Measurements from ENCODE around the gene RTEL1. TPM values are rescaled to one million over a fixed set of nuclear protein-coding genes. Genes with fewer than 3 reads are reported as not detected.

The RTEL1 gene
- total RNA-seq, 2 experiments from 2014 or later: 25.5 to 27.6 TPM

DNA sequence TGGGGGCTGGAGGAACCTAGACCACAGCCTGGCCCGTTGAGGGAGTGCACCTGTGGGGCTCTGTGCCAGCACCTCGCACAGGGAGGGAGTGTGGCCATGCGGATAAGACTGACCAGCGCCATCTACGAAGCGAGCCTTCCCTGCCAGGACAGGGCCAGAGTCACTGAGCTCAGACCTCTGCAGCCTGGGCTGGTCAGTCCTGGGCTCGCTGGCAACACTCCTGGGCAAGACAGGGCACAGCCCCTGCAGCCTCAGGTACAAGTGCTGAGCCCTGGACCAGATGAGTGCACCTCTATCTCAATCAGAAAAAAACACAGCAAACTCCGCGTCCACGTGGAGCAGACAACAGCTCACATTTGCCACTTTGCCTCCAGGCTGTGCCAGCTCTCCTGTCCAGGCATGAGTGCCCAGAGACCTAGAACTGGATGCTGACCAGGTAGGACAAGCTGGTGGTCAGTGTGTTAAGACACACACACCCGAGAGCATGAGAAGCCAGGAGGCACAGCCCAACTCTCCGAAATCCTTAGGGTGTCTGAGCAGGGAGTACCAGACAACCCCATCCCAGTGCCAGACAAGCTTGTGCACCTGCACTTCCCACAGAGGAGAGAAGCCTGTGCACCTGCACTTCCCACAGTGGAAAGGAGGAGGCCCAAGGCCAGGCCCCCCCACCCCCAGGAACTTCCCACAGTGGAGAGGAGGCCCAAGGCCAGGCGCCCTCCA, 44.8 kb downstream of the RTEL1 start:
- peak in 1 of 14 experiments; percentile 16 for DNase-seq
- TF ChIP-seq, protein P1, sequence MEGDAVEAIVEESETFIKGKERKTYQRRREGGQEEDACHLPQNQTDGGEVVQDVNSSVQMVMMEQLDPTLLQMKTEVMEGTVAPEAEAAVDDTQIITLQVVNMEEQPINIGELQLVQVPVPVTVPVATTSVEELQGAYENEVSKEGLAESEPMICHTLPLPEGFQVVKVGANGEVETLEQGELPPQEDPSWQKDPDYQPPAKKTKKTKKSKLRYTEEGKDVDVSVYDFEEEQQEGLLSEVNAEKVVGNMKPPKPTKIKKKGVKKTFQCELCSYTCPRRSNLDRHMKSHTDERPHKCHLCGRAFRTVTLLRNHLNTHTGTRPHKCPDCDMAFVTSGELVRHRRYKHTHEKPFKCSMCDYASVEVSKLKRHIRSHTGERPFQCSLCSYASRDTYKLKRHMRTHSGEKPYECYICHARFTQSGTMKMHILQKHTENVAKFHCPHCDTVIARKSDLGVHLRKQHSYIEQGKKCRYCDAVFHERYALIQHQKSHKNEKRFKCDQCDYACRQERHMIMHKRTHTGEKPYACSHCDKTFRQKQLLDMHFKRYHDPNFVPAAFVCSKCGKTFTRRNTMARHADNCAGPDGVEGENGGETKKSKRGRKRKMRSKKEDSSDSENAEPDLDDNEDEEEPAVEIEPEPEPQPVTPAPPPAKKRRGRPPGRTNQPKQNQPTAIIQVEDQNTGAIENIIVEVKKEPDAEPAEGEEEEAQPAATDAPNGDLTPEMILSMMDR (IDR thresholded peaks at IDR 0.05): no peak
- peaks cover 53% of the 10 kb centered on the region for H3K4me1 ChIP-seq (ENCODE audit: insufficient read depth, low read length)
- POLR2A ChIA-PET: no interaction called here
- H3K36me3 ChIP-seq (ENCODE audit: insufficient read depth, low read length): peaks cover 41% of the 10 kb centered on the region
- no peak overlapping the region for H3K27ac Mint-ChIP-seq
- intact Hi-C loops (cut with DNase I, micrococcal nuclease): loop anchor here in 1 of 2 experiments (10.0 kb wide), 1 partner anchor 272 kb away; the partner anchor contains the start of gene SAMD10
- no peaks in the 10 kb centered on the region for H3K9me3 ChIP-seq (ENCODE audit: control insufficient read depth in 1 of 2, insufficient read depth in 1 of 2, low read length in 2 of 2)
- no peaks in the 10 kb centered on the region for H3K9me3 Mint-ChIP-seq
- H3K4me1 Mint-ChIP-seq (ENCODE audit: low read depth): peaks cover 15% of the 10 kb centered on the region
- no peaks in the 10 kb centered on the region for H3K27me3 ChIP-seq (ENCODE audit: control insufficient read depth in 1 of 2, insufficient read depth in 2 of 2, low read length in 2 of 2)
- ATAC-seq (ENCODE audit: poor library complexity): no peak
- H3K4me3 ChIP-seq (ENCODE audit: low read length): no peak overlapping the region
- H3K27me3 Mint-ChIP-seq: no peaks in the 10 kb centered on the region
- CTCF ChIA-PET: no interaction called here
- H3K36me3 Mint-ChIP-seq (ENCODE audit: low read depth): peaks cover 27% of the 10 kb centered on the region
- no peak overlapping the region for H3K4me3 Mint-ChIP-seq
- H3K27ac ChIP-seq (ENCODE audit: low read depth in 1 of 2, low read length in 2 of 2): no peak overlapping the region

DNA sequence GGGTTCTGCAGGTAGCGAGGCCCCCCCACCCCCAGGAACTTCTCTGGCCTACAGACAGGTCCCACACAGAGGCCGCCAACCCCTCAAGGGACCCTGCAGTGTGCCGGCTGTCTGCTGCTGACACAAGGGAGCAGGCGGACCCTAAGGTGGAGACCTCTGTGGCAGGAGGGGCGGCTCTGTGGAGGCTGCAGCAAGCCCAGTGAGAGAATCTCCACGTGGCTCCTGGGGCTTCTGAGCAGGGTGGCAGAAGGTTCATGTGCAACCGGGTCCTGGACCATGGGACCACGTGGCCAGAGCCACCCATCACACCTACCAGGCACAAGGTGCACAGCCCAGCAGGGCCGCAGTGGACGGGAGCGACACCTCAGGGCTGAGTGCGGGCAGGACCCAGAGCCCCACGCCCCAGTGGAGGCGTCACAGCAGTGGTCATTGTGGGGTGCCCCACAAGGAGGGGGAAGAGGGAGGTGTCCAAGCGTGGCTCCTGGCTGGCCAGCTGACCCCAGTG, 45.4 kb downstream of the RTEL1 start:
- no peak overlapping the region for H3K4me3 ChIP-seq (ENCODE audit: low read length)
- H3K9me3 ChIP-seq (ENCODE audit: control insufficient read depth in 1 of 2, insufficient read depth in 1 of 2, low read length in 2 of 2): no peaks in the 10 kb centered on the region
- Mint-ChIP-seq H3K9me3 (no peaks in the 10 kb centered on the region), H3K36me3 (ENCODE audit: low read depth) (peaks cover 27% of the 10 kb centered on the region), H3K4me3 (no peak overlapping the region), H3K4me1 (ENCODE audit: low read depth) (peaks cover 17% of the 10 kb centered on the region), H3K27me3 (no peaks in the 10 kb centered on the region), H3K27ac (no peak overlapping the region)
- H3K4me1 ChIP-seq (ENCODE audit: insufficient read depth, low read length): peaks cover 52% of the 10 kb centered on the region
- ChIA-PET CTCF (no interaction called here), POLR2A (interaction anchor here (0.8 kb wide), 1 partner anchor 37 kb away, joined by 3 read pairs; no protein-coding TSS in a partner anchor)
- no peak overlapping the region for H3K27ac ChIP-seq (ENCODE audit: low read depth in 1 of 2, low read length in 2 of 2)
- TF ChIP-seq, protein P1 (IDR thresholded peaks at IDR 0.05): no peak
- peaks cover 41% of the 10 kb centered on the region for H3K36me3 ChIP-seq (ENCODE audit: insufficient read depth, low read length)
- DNase-seq (peak in 1 of 14 experiments; percentile 24), ATAC-seq (ENCODE audit: poor library complexity) (no peak)
- intact Hi-C loops (cut with DNase I, micrococcal nuclease): loop anchor here in 1 of 2 experiments (10.0 kb wide), 1 partner anchor 271 kb away; the partner anchor contains the start of gene SAMD10
- H3K27me3 ChIP-seq (ENCODE audit: control insufficient read depth in 1 of 2, insufficient read depth in 2 of 2, low read length in 2 of 2): no peaks in the 10 kb centered on the region

DNA sequence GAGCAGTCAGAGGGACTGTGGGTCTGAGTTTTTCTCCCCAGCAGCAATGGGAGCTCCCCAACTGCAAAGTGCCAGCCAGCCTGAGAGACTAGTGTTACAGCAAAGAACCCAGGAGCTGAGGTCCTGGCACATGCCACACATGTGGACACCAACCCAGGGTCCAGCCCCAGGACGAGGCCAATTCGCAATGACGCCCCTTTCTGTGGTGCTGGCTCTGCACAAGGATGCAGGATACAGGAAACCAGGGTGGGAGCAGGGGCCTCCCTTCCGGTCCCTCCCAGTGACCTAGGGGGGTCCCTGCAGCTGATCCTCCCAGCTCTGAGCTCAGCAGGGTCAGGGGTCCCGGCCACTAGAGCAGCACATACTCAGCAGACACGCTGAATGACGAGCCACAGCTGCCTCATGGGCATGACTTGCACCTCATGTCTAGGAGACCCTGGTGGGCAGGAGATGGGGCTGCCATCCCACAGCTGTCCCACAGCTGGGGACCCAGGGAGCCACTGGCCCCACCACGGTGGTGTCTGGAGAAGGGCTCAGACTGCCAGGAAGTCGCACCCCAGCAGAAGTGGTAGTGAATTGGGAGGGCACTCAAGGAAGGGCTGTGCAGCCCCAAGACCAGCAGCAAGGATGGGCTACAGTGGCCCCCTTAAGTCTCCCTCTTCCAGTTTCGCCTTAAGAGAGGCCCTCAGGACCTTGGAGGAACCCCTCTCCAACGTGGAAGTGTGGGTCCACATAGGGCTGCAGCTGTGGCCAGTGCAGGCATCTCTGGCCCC, 46.0 kb downstream of the RTEL1 start:
- Histone ChIP-seq H3K4me3 (ENCODE audit: low read length) (no peak overlapping the region), H3K36me3 (ENCODE audit: insufficient read depth, low read length) (peaks cover 45% of the 10 kb centered on the region), H3K27me3 (ENCODE audit: control insufficient read depth in 1 of 2, insufficient read depth in 2 of 2, low read length in 2 of 2) (no peaks in the 10 kb centered on the region), H3K4me1 (ENCODE audit: insufficient read depth, low read length) (peaks cover 52% of the 10 kb centered on the region), H3K27ac (ENCODE audit: low read depth in 1 of 2, low read length in 2 of 2) (no peak overlapping the region), H3K9me3 (ENCODE audit: control insufficient read depth in 1 of 2, insufficient read depth in 1 of 2, low read length in 2 of 2) (no peaks in the 10 kb centered on the region)
- Mint-ChIP-seq H3K4me1 (ENCODE audit: low read depth) (peaks cover 23% of the 10 kb centered on the region), H3K9me3 (no peaks in the 10 kb centered on the region), H3K27ac (no peak overlapping the region), H3K4me3 (no peak overlapping the region), H3K27me3 (no peaks in the 10 kb centered on the region), H3K36me3 (ENCODE audit: low read depth) (peaks cover 34% of the 10 kb centered on the region)
- DNase-seq: peak in 1 of 14 experiments; percentile 12
- CTCF ChIA-PET: no interaction called here
- ATAC-seq (ENCODE audit: poor library complexity): no peak
- POLR2A ChIA-PET: interaction anchor here (0.8 kb wide), 1 partner anchor 36 kb away, joined by 3 read pairs; no protein-coding TSS in a partner anchor
- intact Hi-C loops (cut with DNase I, micrococcal nuclease): loop anchor here in 1 of 2 experiments (10.0 kb wide), 1 partner anchor 271 kb away; the partner anchor contains the start of gene SAMD10
- TF ChIP-seq, protein P1 (IDR thresholded peaks at IDR 0.05): no peak

Measured in CD4-positive, alpha-beta T cell (primary cell).